ENCODE data around the gene USP31. TPM values are rescaled to one million over a fixed set of nuclear protein-coding genes. Genes with fewer than 3 reads are reported as not detected.

USP31 gene
- polyA plus RNA-seq, 1 experiment: 4.7 TPM

GRCh38 chr16:23092801-23093117 lies 56.5 kb downstream of the USP31 start:
- ChIA-PET CTCF (interaction anchor here (0.6 kb wide), 1 partner anchor 20 kb away, joined by 7 read pairs; no protein-coding TSS in a partner anchor), POLR2A (no interaction called here)
- Histone ChIP-seq H3K9me3 (ENCODE audit: control insufficient read depth, insufficient read depth, low read length) (no peaks in the 10 kb centered on the region), H3K4me3 (ENCODE audit: low read depth, low read length) (no peak overlapping the region), H3K27me3 (ENCODE audit: control insufficient read depth, insufficient read depth, low read length) (no peaks in the 10 kb centered on the region), H3K27ac (ENCODE audit: low read depth, low read length) (no peak overlapping the region)
- TF ChIP-seq CTCF (IDR thresholded peaks at IDR 0.05; ENCODE audit: low read depth, low read length): no peak
- DNase-seq (ENCODE audit: low read depth, low spot score): no peak

GRCh38 chr16:23092072-23092800 lies 57.0 kb downstream of the USP31 start:
- POLR2A ChIA-PET: no interaction called here
- CTCF ChIA-PET: interaction anchor here (1.1 kb wide), 1 partner anchor 344 kb away, joined by 3 read pairs; no protein-coding TSS in a partner anchor

GRCh38 chr16:23089111-23089510 lies 60.1 kb downstream of the USP31 start:
- H3K27me3 ChIP-seq (ENCODE audit: control insufficient read depth, insufficient read depth, low read length): no peaks in the 10 kb centered on the region
- no peaks in the 10 kb centered on the region for H3K9me3 ChIP-seq (ENCODE audit: control insufficient read depth, insufficient read depth, low read length)
- ChIA-PET POLR2A (no interaction called here), CTCF (interaction anchor here (1.4 kb wide), 1 partner anchor 346 kb away, joined by 3 read pairs; no protein-coding TSS in a partner anchor)
- TF ChIP-seq CTCF (IDR thresholded peaks at IDR 0.05; ENCODE audit: low read depth, low read length): no peak
- no peak overlapping the region for H3K4me3 ChIP-seq (ENCODE audit: low read depth, low read length)
- H3K27ac ChIP-seq (ENCODE audit: low read depth, low read length): no peak overlapping the region
- no peak for DNase-seq (ENCODE audit: low read depth, low spot score)

More at GRCh38 chr16:23092072-23092800, 57.0 kb downstream of the USP31 start:
- DNase-seq (ENCODE audit: low read depth, low spot score): no peak
- no peak for TF ChIP-seq CTCF (IDR thresholded peaks at IDR 0.05; ENCODE audit: low read depth, low read length)
- Histone ChIP-seq H3K27ac (ENCODE audit: low read depth, low read length) (no peak overlapping the region), H3K27me3 (ENCODE audit: control insufficient read depth, insufficient read depth, low read length) (no peaks in the 10 kb centered on the region), H3K9me3 (ENCODE audit: control insufficient read depth, insufficient read depth, low read length) (no peaks in the 10 kb centered on the region), H3K4me3 (ENCODE audit: low read depth, low read length) (no peak overlapping the region)

- Histone ChIP-seq H3K27me3 (ENCODE audit: control insufficient read depth, insufficient read depth, low read length) (no peaks in the 10 kb centered on the region), H3K4me3 (ENCODE audit: low read depth, low read length) (no peak overlapping the region), H3K9me3 (ENCODE audit: control insufficient read depth, insufficient read depth, low read length) (no peaks in the 10 kb centered on the region), H3K27ac (ENCODE audit: low read depth, low read length) (no peak overlapping the region)
- ChIA-PET POLR2A (no interaction called here), CTCF (interaction anchor here (1.6 kb wide), 1 partner anchor 348 kb away, joined by 7 read pairs; no protein-coding TSS in a partner anchor)
- TF ChIP-seq CTCF (IDR thresholded peaks at IDR 0.05; ENCODE audit: low read depth, low read length): no peak
- no peak for DNase-seq (ENCODE audit: low read depth, low spot score)
Observed at GRCh38 chr16:23088018-23088417, 61.2 kb downstream of the USP31 start.

- ChIA-PET CTCF (no interaction called here), POLR2A (no interaction called here)
- no peak for DNase-seq (ENCODE audit: low read depth, low spot score)
- Histone ChIP-seq H3K9me3 (ENCODE audit: control insufficient read depth, insufficient read depth, low read length) (no peaks in the 10 kb centered on the region), H3K27ac (ENCODE audit: low read depth, low read length) (no peak overlapping the region), H3K27me3 (ENCODE audit: control insufficient read depth, insufficient read depth, low read length) (no peaks in the 10 kb centered on the region), H3K4me3 (ENCODE audit: low read depth, low read length) (no peak overlapping the region)
- TF ChIP-seq CTCF (IDR thresholded peaks at IDR 0.05; ENCODE audit: low read depth, low read length): no peak
Observed at GRCh38 chr16:23085949-23086348, 63.3 kb downstream of the USP31 start.

All from AG04450 (cell line).